ENCODE results near the gene ALDH16A1. TPM values are rescaled to one million over a fixed set of nuclear protein-coding genes. Genes with fewer than 3 reads are reported as not detected.
A peak's percentile ranks its signal among the peaks of the same experiment; 100 is the strongest.

Gene ALDH16A1
- total RNA-seq, 2 donors from 2014 or later = 52.8 to 57.1 TPM

GRCh38 chr19:49468746-49469447 is 15.9 kb downstream of the ALDH16A1 start:
- Histone ChIP-seq H3K9me3 (ENCODE audit: control insufficient read depth, low read length) (no peaks in the 10 kb centered on the region), H3K27ac (ENCODE audit: low read depth, low read length) (no peak overlapping the region), H3K4me3 (ENCODE audit: low read length) (no peak overlapping the region), H3K27me3 (ENCODE audit: control insufficient read depth, insufficient read depth, low read length, poor library complexity, severe bottlenecking) (no peaks in the 10 kb centered on the region), H3K36me3 (ENCODE audit: control insufficient read depth, insufficient read depth, low read length) (peaks cover 33% of the 10 kb centered on the region), H3K9ac (ENCODE audit: extremely low read depth, low read length, poor library complexity, severe bottlenecking) (no peak overlapping the region), H3K4me1 (ENCODE audit: control insufficient read depth, insufficient read depth, low read length) (no peaks in the 10 kb centered on the region)
- 85 to 90% methylated on average over 9 to 15 of the region's 15 CpGs for WGBS, 2 experiments (ENCODE audit: insufficient coverage in 1 of 2, insufficient read length in 1 of 2)
- Mint-ChIP-seq H3K27ac (peak overlapping the region; percentile 49), H3K9me3 (no peaks in the 10 kb centered on the region), H3K36me3 (ENCODE audit: low read depth) (peaks cover 27% of the 10 kb centered on the region), H3K27me3 (ENCODE audit: insufficient read depth) (no peaks in the 10 kb centered on the region), H3K4me3 (no peak overlapping the region), H3K4me1 (no peaks in the 10 kb centered on the region)
- DNase-seq = peak; percentile 93
- TF ChIP-seq CTCF (conservative IDR thresholded peaks at IDR 0.05) = no peak

- DNase-seq = no peak
- H3K27me3 Mint-ChIP-seq (ENCODE audit: insufficient read depth) = peaks cover 6% of the 10 kb centered on the region
- H3K4me1 Mint-ChIP-seq = no peaks in the 10 kb centered on the region
- no peak overlapping the region for H3K9ac ChIP-seq (ENCODE audit: extremely low read depth, low read length, poor library complexity, severe bottlenecking)
- no peak overlapping the region for H3K27ac ChIP-seq (ENCODE audit: low read depth, low read length)
- peaks cover 30% of the 10 kb centered on the region for H3K36me3 ChIP-seq (ENCODE audit: control insufficient read depth, insufficient read depth, low read length)
- TF ChIP-seq CTCF (conservative IDR thresholded peaks at IDR 0.05) = peak; percentile 34
- peaks cover 21% of the 10 kb centered on the region for H3K36me3 Mint-ChIP-seq (ENCODE audit: low read depth)
- no peaks in the 10 kb centered on the region for H3K4me1 ChIP-seq (ENCODE audit: control insufficient read depth, insufficient read depth, low read length)
- H3K27ac Mint-ChIP-seq = no peak overlapping the region
- no peak overlapping the region for H3K4me3 ChIP-seq (ENCODE audit: low read length)
- peaks cover 6% of the 10 kb centered on the region for H3K27me3 ChIP-seq (ENCODE audit: control insufficient read depth, insufficient read depth, low read length, poor library complexity, severe bottlenecking)
- no peaks in the 10 kb centered on the region for H3K9me3 ChIP-seq (ENCODE audit: control insufficient read depth, low read length)
- no peak overlapping the region for H3K4me3 Mint-ChIP-seq
- H3K9me3 Mint-ChIP-seq = no peaks in the 10 kb centered on the region
- 95 to 96% methylated on average over 15 to 25 of the region's 25 CpGs for WGBS, 2 experiments (ENCODE audit: insufficient coverage in 1 of 2, insufficient read length in 1 of 2)
Measured at GRCh38 chr19:49469828-49470614, 17.0 kb downstream of the ALDH16A1 start.

- no peak overlapping the region for H3K4me3 Mint-ChIP-seq
- DNase-seq = no peak
- Histone ChIP-seq H3K4me1 (ENCODE audit: control insufficient read depth, insufficient read depth, low read length) (no peaks in the 10 kb centered on the region), H3K36me3 (ENCODE audit: control insufficient read depth, insufficient read depth, low read length) (peaks cover 24% of the 10 kb centered on the region), H3K27ac (ENCODE audit: low read depth, low read length) (no peak overlapping the region), H3K27me3 (ENCODE audit: control insufficient read depth, insufficient read depth, low read length, poor library complexity, severe bottlenecking) (peaks cover 11% of the 10 kb centered on the region), H3K4me3 (ENCODE audit: low read length) (no peak overlapping the region), H3K9me3 (ENCODE audit: control insufficient read depth, low read length) (no peaks in the 10 kb centered on the region), H3K9ac (ENCODE audit: extremely low read depth, low read length, poor library complexity, severe bottlenecking) (no peak overlapping the region)
- no peaks in the 10 kb centered on the region for H3K4me1 Mint-ChIP-seq
- peaks cover 12% of the 10 kb centered on the region for H3K27me3 Mint-ChIP-seq (ENCODE audit: insufficient read depth)
- no peaks in the 10 kb centered on the region for H3K9me3 Mint-ChIP-seq
- peaks cover 21% of the 10 kb centered on the region for H3K36me3 Mint-ChIP-seq (ENCODE audit: low read depth)
- no peak overlapping the region for H3K27ac Mint-ChIP-seq
- no peak for TF ChIP-seq CTCF (conservative IDR thresholded peaks at IDR 0.05)
- 91 to 96% methylated on average over 5 to 8 of the region's 8 CpGs for WGBS, 2 experiments (ENCODE audit: insufficient coverage in 1 of 2, insufficient read length in 1 of 2)
Measured at GRCh38 chr19:49470615-49470978, 17.6 kb downstream of the ALDH16A1 start.

Data from endodermal cell (in vitro differentiated cells).